Ascending aorta (tissue), 2 donors: ENCODE data around the gene CPNE4. TPM values are rescaled to one million over a fixed set of nuclear protein-coding genes. Genes with fewer than 3 reads are reported as not detected.

Source experiments
- DNase-seq, 2 donors: peaks; one replicate each; pipeline ENCODE4 v3.0.0-alpha.2; 2019; ENCODE audit warnings: low spot score in 2 of 2
- H3K27ac ChIP-seq, 2 donors: fragments of 200-600 bp; sonication (generic); one replicate each; pipeline ENCODE4 v1.5.1; 2016 to 2017; ENCODE audit warnings: mild to moderate bottlenecking in 1 of 2
- H3K27me3 ChIP-seq: fragments of 200-600 bp; sonication (generic); one replicate; pipeline ENCODE4 v1.5.1; 2017
- H3K36me3 ChIP-seq, 2 donors: fragments of 200-600 bp; sonication (generic); one replicate each; pipeline ENCODE4 v1.5.1; 2016
- H3K4me1 ChIP-seq, 2 donors: fragments of 200-600 bp; sonication (generic); one replicate each; pipeline ENCODE4 v1.5.1; 2016 to 2017; ENCODE audit warnings: mild to moderate bottlenecking in 1 of 2
- H3K4me3 ChIP-seq, 2 donors: fragments of 200-600 bp; sonication (generic); one replicate each; pipeline ENCODE4 v1.5.1; 2016 to 2017; ENCODE audit warnings: mild to moderate bottlenecking in 1 of 2
- H3K9me3 ChIP-seq, 2 donors: fragments of 200-600 bp; sonication (generic); one replicate each; pipeline ENCODE4 v1.5.1; 2016
- CTCF ChIP-seq, 3 experiments: fragments of 200-600 bp in 2 of 3; fragments of 450-650 bp in 1 of 3; sonication (generic) in 2 of 3; IDR thresholded peaks; one replicate each; pipeline ENCODE4 v1.5.1; 2016 to 2019; ENCODE audit warnings: antibody characterized with exemption in 3 of 3, mild to moderate bottlenecking in 1 of 3, moderate library complexity in 1 of 3
- intact Hi-C: fragments of 100-400 bp; cut with DNase I; formaldehyde crosslinking; loops from one replicate; pipeline ENCODE4 v1.15.1; 2023
- total RNA-seq: library from RNA; depleted of rRNA; stranded (reverse); fragments of >200 nt; gene quantifications from one replicate; pipeline ENCODE4 v1.1.0, GENCODE V29; 2016

Gene CPNE4
- total RNA-seq, 1 donor from 2014 or later = not detected

DNA sequence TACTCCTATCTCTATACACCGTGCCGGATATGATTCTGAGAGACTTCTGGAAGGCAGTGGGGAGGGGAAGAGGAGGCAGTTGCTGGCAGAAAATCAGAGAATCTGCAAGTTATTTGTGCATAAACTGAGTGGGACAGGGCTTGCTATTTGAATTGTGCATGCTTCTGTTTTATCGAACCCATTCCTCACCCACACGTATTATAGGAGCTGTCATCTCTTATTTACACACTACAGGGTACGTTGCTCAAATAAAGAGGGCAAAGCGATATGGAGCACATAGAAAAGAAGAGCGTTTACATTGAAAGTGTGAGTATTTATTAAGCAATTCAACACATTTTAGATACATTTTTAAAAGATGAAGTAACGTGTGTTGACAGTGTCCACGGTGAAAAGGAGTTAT lies 191.6 kb downstream of the CPNE4 start:
- Histone ChIP-seq H3K9me3 (no peaks in the 10 kb centered on the region), H3K4me3 (no peak overlapping the region), H3K27me3 (no peaks in the 10 kb centered on the region), H3K27ac (no peak overlapping the region), H3K36me3 (no peaks in the 10 kb centered on the region), H3K4me1 (peaks cover 0 to 5% of the 10 kb centered on the region in 2 donors)
- DNase-seq = no peak
- intact Hi-C loops = no loop called here
- TF ChIP-seq CTCF (IDR thresholded peaks at IDR 0.05) = no peak

- Histone ChIP-seq H3K4me3 (no peak overlapping the region), H3K9me3 (no peaks in the 10 kb centered on the region), H3K36me3 (no peaks in the 10 kb centered on the region), H3K4me1 (no peaks in the 10 kb centered on the region), H3K27me3 (no peaks in the 10 kb centered on the region), H3K27ac (no peak overlapping the region)
- DNase-seq = no peak
- no peak for TF ChIP-seq CTCF (IDR thresholded peaks at IDR 0.05)
- intact Hi-C loops = no loop called here
Measured at GRCh38 chr3:131840156-131840797, 194.5 kb downstream of the CPNE4 start.

DNA sequence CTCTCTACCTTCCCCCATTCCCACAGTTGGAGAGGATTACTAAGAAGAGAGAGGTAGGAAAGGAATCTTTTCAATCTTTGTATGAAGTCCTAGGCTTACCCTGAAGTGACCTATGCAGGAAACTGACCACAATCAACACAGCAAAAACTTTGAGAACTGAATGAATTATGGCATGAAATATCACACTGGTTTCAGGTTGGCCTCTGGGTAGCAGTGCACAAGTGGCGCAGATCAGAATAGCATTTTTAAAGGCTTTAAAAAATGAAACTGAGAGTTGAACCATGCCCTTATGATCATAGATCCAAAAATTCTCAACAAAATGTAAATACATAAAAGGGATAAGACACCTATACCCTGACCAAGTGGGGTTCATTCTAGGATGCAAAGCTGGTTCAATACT lies 198.9 kb downstream of the CPNE4 start:
- H3K27me3 ChIP-seq = no peaks in the 10 kb centered on the region
- no peak overlapping the region for H3K4me3 ChIP-seq
- no peaks in the 10 kb centered on the region for H3K9me3 ChIP-seq
- intact Hi-C loops = no loop called here
- H3K36me3 ChIP-seq = no peaks in the 10 kb centered on the region
- no peak for TF ChIP-seq CTCF (IDR thresholded peaks at IDR 0.05)
- no peaks in the 10 kb centered on the region for H3K4me1 ChIP-seq
- no peak overlapping the region for H3K27ac ChIP-seq
- no peak for DNase-seq

GRCh38 chr3:131831608-131832007 lies 203.2 kb downstream of the CPNE4 start:
- intact Hi-C loops = no loop called here
- Histone ChIP-seq H3K4me3 (no peak overlapping the region), H3K9me3 (no peaks in the 10 kb centered on the region), H3K27me3 (no peaks in the 10 kb centered on the region), H3K27ac (no peak overlapping the region), H3K36me3 (no peaks in the 10 kb centered on the region), H3K4me1 (no peaks in the 10 kb centered on the region)
- TF ChIP-seq CTCF (IDR thresholded peaks at IDR 0.05) = no peak
- DNase-seq = no peak

DNA sequence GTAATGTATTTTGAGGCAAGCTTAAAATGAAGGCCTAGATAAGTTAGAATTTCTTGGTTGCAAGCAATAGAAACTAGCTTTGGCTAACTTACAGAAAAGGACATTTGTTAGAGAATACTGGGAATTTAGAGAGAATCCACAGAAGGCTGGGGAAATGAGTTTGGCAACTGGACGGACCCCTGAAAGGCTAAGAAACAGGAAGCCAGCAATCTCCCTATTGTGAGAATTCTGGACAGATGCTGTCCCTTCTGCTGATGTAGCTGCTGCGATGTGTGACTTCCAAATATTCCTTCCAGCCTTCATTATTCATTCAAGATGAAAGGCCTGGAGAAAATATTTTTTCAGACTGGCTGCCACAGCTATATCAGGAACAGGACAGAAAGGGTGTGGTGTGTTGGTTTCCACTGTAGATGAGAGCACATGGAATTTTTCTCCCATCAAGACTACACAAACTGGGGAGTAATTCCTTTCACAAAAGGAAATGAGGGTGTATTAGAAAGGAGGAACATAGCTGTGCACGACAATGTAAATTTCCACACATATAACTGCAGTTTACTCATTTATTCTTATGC lies 213.5 kb downstream of the CPNE4 start:
- Histone ChIP-seq H3K4me3 (no peak overlapping the region), H3K27me3 (no peaks in the 10 kb centered on the region), H3K36me3 (no peaks in the 10 kb centered on the region), H3K9me3 (no peaks in the 10 kb centered on the region), H3K27ac (peak overlapping the region; percentile 22 to 36), H3K4me1 (peaks cover 3 to 17% of the 10 kb centered on the region in 2 donors)
- no peak for TF ChIP-seq CTCF (IDR thresholded peaks at IDR 0.05)
- DNase-seq = no peak
- intact Hi-C loops = no loop called here
